Gastrocnemius medialis (tissue), 4 donors: Measurements from ENCODE around the gene ATF2.

Experiments used
- POLR2A ChIP-seq, 2 donors: fragments of 450-650 bp; IDR thresholded peaks; one replicate each; pipeline ENCODE4 v1.6.1; 2017; ENCODE audit warnings: antibody characterized with exemption in 2 of 2, mild to moderate bottlenecking in 2 of 2, moderate library complexity in 2 of 2
- TF ChIP-seq, protein P1 (sequence below), 5 experiments: fragments of 450-650 bp in 3 of 5; fragments of 200-600 bp in 2 of 5; sonication (generic) in 2 of 5; IDR thresholded peaks in 4 of 5; conservative IDR thresholded peaks in 1 of 5; 1 replicate in 4 of 5; 2 replicates in 1 of 5; pipeline ENCODE4 v1.5.1; 2016 to 2019; ENCODE audit warnings: antibody characterized with exemption in 5 of 5, mild to moderate bottlenecking in 3 of 5, moderate library complexity in 3 of 5

- no peak for TF ChIP-seq POLR2A (IDR thresholded peaks at IDR 0.05)
- TF ChIP-seq, protein P1, sequence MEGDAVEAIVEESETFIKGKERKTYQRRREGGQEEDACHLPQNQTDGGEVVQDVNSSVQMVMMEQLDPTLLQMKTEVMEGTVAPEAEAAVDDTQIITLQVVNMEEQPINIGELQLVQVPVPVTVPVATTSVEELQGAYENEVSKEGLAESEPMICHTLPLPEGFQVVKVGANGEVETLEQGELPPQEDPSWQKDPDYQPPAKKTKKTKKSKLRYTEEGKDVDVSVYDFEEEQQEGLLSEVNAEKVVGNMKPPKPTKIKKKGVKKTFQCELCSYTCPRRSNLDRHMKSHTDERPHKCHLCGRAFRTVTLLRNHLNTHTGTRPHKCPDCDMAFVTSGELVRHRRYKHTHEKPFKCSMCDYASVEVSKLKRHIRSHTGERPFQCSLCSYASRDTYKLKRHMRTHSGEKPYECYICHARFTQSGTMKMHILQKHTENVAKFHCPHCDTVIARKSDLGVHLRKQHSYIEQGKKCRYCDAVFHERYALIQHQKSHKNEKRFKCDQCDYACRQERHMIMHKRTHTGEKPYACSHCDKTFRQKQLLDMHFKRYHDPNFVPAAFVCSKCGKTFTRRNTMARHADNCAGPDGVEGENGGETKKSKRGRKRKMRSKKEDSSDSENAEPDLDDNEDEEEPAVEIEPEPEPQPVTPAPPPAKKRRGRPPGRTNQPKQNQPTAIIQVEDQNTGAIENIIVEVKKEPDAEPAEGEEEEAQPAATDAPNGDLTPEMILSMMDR (IDR thresholded peaks at IDR 0.05 in 4 of 5, conservative IDR thresholded peaks at IDR 0.05 in 1 of 5): no peak
These were observed 141.6 kb downstream of the ATF2 start for GRCh38 chr2:175026385-175026784.
